H1 (cell line): ENCODE results near the gene SVOPL. TPM values are rescaled to one million over a fixed set of nuclear protein-coding genes. Genes with fewer than 3 reads are reported as not detected.

ENCODE experiments used
- CTCF ChIA-PET: fragments of 300-600 bp; sonication (Branson Sonifier 250); formaldehyde crosslinking; loops from one replicate; lab custom pipeline; 2021; ENCODE audit not compliant: partially characterized antibody; lab: Charles Lee
- POLR2A ChIA-PET: fragments of 300-600 bp; sonication (Branson Sonifier 250); formaldehyde crosslinking; loops from one replicate; lab custom pipeline; 2021; ENCODE audit warnings: inconsistent platforms; ENCODE audit not compliant: partially characterized antibody; lab: Charles Lee
- DNase-seq, 2 experiments: peaks; one replicate each; pipeline versions ENCODE4 v3.0.0 to v3.0.0-alpha.2; 2010 to 2022; ENCODE audit warnings: low spot score in 2 of 2, low read depth in 1 of 2, mixed read lengths in 1 of 2
- FAIRE-seq: peaks from 2 replicates; lab custom pipeline; 2011; peaks lifted over from hg19 to GRCh38; lab: Jason Lieb, UNC
- H2AFZ ChIP-seq: 2 replicates; pipeline ENCODE4 v1.8.1; 2012; ENCODE audit warnings: low read length, inconsistent platforms
- H2AK5ac ChIP-seq: 2 replicates; pipeline ENCODE4 v1.6.1; 2013; ENCODE audit warnings: low read depth, low read length
- H2BK120ac ChIP-seq: replicated peaks from 2 replicates; pipeline ENCODE3; 2013; ENCODE audit warnings: low read depth, low read length, inconsistent platforms
- H2BK12ac ChIP-seq: 2 replicates; pipeline ENCODE4 v1.6.1; 2013; ENCODE audit warnings: low read depth, low read length
- H2BK15ac ChIP-seq: 2 replicates; pipeline ENCODE4 v1.6.1; 2013; ENCODE audit warnings: low read length
- H2BK20ac ChIP-seq: 2 replicates; pipeline ENCODE4 v1.6.1; 2013; ENCODE audit warnings: low read length
- H2BK5ac ChIP-seq: 2 replicates; pipeline ENCODE4 v1.6.1; 2013; ENCODE audit warnings: low read depth, low read length
- H3K14ac ChIP-seq: 2 replicates; pipeline ENCODE4 v1.6.1; 2013; ENCODE audit warnings: inconsistent platforms; ENCODE audit not compliant: insufficient read length
- H3K18ac ChIP-seq: 2 replicates; pipeline ENCODE4 v1.6.1; 2013; ENCODE audit warnings: low read length; ENCODE audit errors: extremely low read depth
- H3K23ac ChIP-seq: 2 replicates; pipeline ENCODE4 v1.6.1; 2013; ENCODE audit warnings: inconsistent platforms; ENCODE audit not compliant: insufficient read length
- H3K23me2 ChIP-seq: 2 replicates; pipeline ENCODE4 v1.6.1; 2013; ENCODE audit warnings: low read depth, low read length
- H3K27ac ChIP-seq: 2 replicates; pipeline ENCODE4 v1.6.1; 2011; ENCODE audit warnings: low read depth, low read length, inconsistent platforms
- H3K27me3 ChIP-seq, 4 experiments: replicated peaks in 1 of 4; 1 replicate in 1 of 4; 2 replicates in 3 of 4; pipeline versions ENCODE4 v1.6.1 to v1.8.1; 2011 to 2013; ENCODE audit warnings: low read length in 3 of 4, mild to moderate bottlenecking in 3 of 4, inconsistent platforms in 2 of 4, mixed read lengths in 2 of 4, moderate library complexity in 1 of 4; ENCODE audit not compliant: control insufficient read depth in 3 of 4, insufficient read depth in 3 of 4; ENCODE audit errors: extremely low read depth in 1 of 4
- H3K36me3 ChIP-seq, 4 experiments: 2 replicates each; pipeline versions ENCODE4 v1.6.1 to v1.8.1; 2011 to 2013; ENCODE audit warnings: mild to moderate bottlenecking in 4 of 4, low read length in 3 of 4, moderate library complexity in 2 of 4, control low read depth in 1 of 4, inconsistent platforms in 1 of 4; ENCODE audit not compliant: insufficient read depth in 4 of 4, control insufficient read depth in 2 of 4
- H3K4ac ChIP-seq: replicated peaks from 2 replicates; pipeline ENCODE3; 2013; ENCODE audit warnings: low read length, low read depth, mixed read lengths, inconsistent platforms; ENCODE audit not compliant: insufficient read length
- H3K4me1 ChIP-seq, 4 experiments: replicated peaks in 1 of 4; 1 replicate in 1 of 4; 2 replicates in 3 of 4; pipeline versions ENCODE4 v1.6.1 to v1.8.1; 2011 to 2013; ENCODE audit warnings: low read length in 3 of 4, inconsistent platforms in 2 of 4, mixed read lengths in 1 of 4; ENCODE audit not compliant: insufficient read depth in 4 of 4, control insufficient read depth in 3 of 4
- H3K4me2 ChIP-seq, 2 experiments: 2 replicates each; pipeline versions ENCODE4 v1.6.1 to v1.8.1; 2011 to 2013; ENCODE audit warnings: low read depth in 2 of 2, low read length in 2 of 2, control low read depth in 1 of 2, inconsistent platforms in 1 of 2, mild to moderate bottlenecking in 1 of 2; ENCODE audit not compliant: insufficient read depth in 1 of 2
- H3K4me3 ChIP-seq, 4 experiments: fragments of 200-600, 300-600 bp in 1 of 4; sonication (generic), shearing (Covaris generic), sonication (Bioruptor Twin) in 1 of 4; 2 replicates each; pipeline versions ENCODE4 v1.5.1 to v1.8.1; 2011 to 2016; ENCODE audit warnings: low read length in 4 of 4, low read depth in 3 of 4, control low read depth in 2 of 4, inconsistent platforms in 2 of 4, mild to moderate bottlenecking in 2 of 4, mixed read lengths in 1 of 4, moderate library complexity in 1 of 4; ENCODE audit not compliant: insufficient read depth in 2 of 4; ENCODE audit errors: extremely low read depth in 1 of 4
- H3K56ac ChIP-seq: replicated peaks from 2 replicates; pipeline ENCODE3; 2013; ENCODE audit warnings: low read depth, mild to moderate bottlenecking, mixed read lengths, low read length, inconsistent platforms; ENCODE audit not compliant: insufficient read length
- H3K79me1 ChIP-seq: 2 replicates; pipeline ENCODE4 v1.6.1; 2013; ENCODE audit warnings: low read depth, low read length, control low read depth
- H3K79me2 ChIP-seq, 2 experiments: 2 replicates each; pipeline versions ENCODE4 v1.6.1 to v1.8.1; 2012 to 2013; ENCODE audit warnings: low read length in 2 of 2, mild to moderate bottlenecking in 2 of 2, inconsistent platforms in 1 of 2; ENCODE audit not compliant: insufficient read depth in 2 of 2, control insufficient read depth in 1 of 2
- H3K9ac ChIP-seq, 4 experiments: replicated peaks in 1 of 4; 1 replicate in 1 of 4; 2 replicates in 3 of 4; pipeline versions ENCODE4 v1.6.1 to v1.8.1; 2011 to 2013; ENCODE audit warnings: low read depth in 3 of 4, low read length in 3 of 4, control low read depth in 2 of 4, mild to moderate bottlenecking in 2 of 4, moderate library complexity in 2 of 4, inconsistent platforms in 1 of 4; ENCODE audit errors: extremely low read depth in 1 of 4
- H3K9me3 ChIP-seq, 2 experiments: 2 replicates each; pipeline versions ENCODE4 v1.6.1 to v1.8.1; 2012 to 2013; ENCODE audit warnings: mild to moderate bottlenecking in 2 of 2, moderate library complexity in 2 of 2, control low read depth in 1 of 2, inconsistent platforms in 1 of 2, low read depth in 1 of 2, low read length in 1 of 2, mixed read lengths in 1 of 2; ENCODE audit not compliant: insufficient read depth in 2 of 2
- H4K20me1 ChIP-seq, 2 experiments: replicated peaks in 1 of 2; 2 replicates each; pipeline versions ENCODE3 to v1.8.1; 2011 to 2013; ENCODE audit warnings: inconsistent platforms in 2 of 2, low read length in 2 of 2, mild to moderate bottlenecking in 1 of 2; ENCODE audit not compliant: insufficient read depth in 2 of 2, control insufficient read depth in 1 of 2
- H4K5ac ChIP-seq: 2 replicates; pipeline ENCODE4 v1.6.1; 2013; ENCODE audit warnings: low read length, low read depth, mixed read lengths, inconsistent platforms; ENCODE audit not compliant: insufficient read length
- H4K8ac ChIP-seq: 2 replicates; pipeline ENCODE4 v1.8.0; 2013; ENCODE audit warnings: mild to moderate bottlenecking, moderate library complexity, low read length, inconsistent platforms; ENCODE audit not compliant: insufficient read depth; ENCODE audit errors: extremely low read depth
- H4K91ac ChIP-seq: replicated peaks from 2 replicates; pipeline ENCODE3; 2013; ENCODE audit warnings: low read length, mixed read lengths, inconsistent platforms; ENCODE audit not compliant: insufficient read length
- ATF2 ChIP-seq: IDR thresholded peaks from 2 replicates; pipeline ENCODE4 v1.6.1; 2012; ENCODE audit warnings: low read length, inconsistent platforms
- ATF3 ChIP-seq: IDR thresholded peaks from 2 replicates; pipeline ENCODE4 v1.6.1; 2011; ENCODE audit warnings: low read depth, mild to moderate bottlenecking, low read length; ENCODE audit not compliant: insufficient read depth
- CBX5 ChIP-seq: fragments of 300-800, 300-1000 bp; sonication (generic); IDR thresholded peaks from 2 replicates; pipeline ENCODE4 v1.7.1; 2016; ENCODE audit warnings: antibody characterized with exemption, low read length, low read depth
- CTBP2 ChIP-seq: IDR thresholded peaks from 2 replicates; pipeline ENCODE4 v1.7.0; 2011; ENCODE audit warnings: borderline replicate concordance, mild to moderate bottlenecking, moderate library complexity, mixed read lengths, low read length; ENCODE audit not compliant: insufficient read depth, insufficient read length
- JUN ChIP-seq: IDR thresholded peaks from 2 replicates; pipeline ENCODE4 v1.6.1; 2011; ENCODE audit warnings: low read depth, mild to moderate bottlenecking, improper control_type of control experiment, low read length
- RAD21 ChIP-seq, 2 experiments: IDR thresholded peaks in 1 of 2; conservative IDR thresholded peaks in 1 of 2; 2 replicates each; pipeline ENCODE4 v1.6.1; 2011; ENCODE audit warnings: low read depth in 2 of 2, low read length in 2 of 2, improper control_type of control experiment in 1 of 2, inconsistent platforms in 1 of 2, mild to moderate bottlenecking in 1 of 2, moderate library complexity in 1 of 2
- SAP30 ChIP-seq: fragments of 300-600 bp; sonication (generic); IDR thresholded peaks from 2 replicates; pipeline ENCODE4 v1.7.1; 2012; ENCODE audit warnings: low read length, moderate library complexity, mild to moderate bottlenecking, inconsistent platforms; ENCODE audit not compliant: insufficient read depth, insufficient replicate concordance
- SIX5 ChIP-seq: IDR thresholded peaks from 2 replicates; pipeline ENCODE4 v1.6.1; 2011; ENCODE audit warnings: mild to moderate bottlenecking, low read depth, low read length
- SP1 ChIP-seq: IDR thresholded peaks from 2 replicates; pipeline ENCODE4 v1.6.1; 2011; ENCODE audit warnings: low read depth, low read length
- SP4 ChIP-seq: IDR thresholded peaks from 2 replicates; pipeline ENCODE4 v1.6.1; 2012; ENCODE audit warnings: low read length, inconsistent platforms
- YY1 ChIP-seq: IDR thresholded peaks from 2 replicates; pipeline ENCODE4 v1.6.1; 2011; ENCODE audit warnings: low read depth, mild to moderate bottlenecking, low read length
- WGBS, 2 experiments: shearing (Covaris generic) in 1 of 2; methylation state at CpG; one replicate each; pipeline versions ENCODE4 v1.1.6 to v1.1.7; 2013 to 2015; ENCODE audit warnings: low lambda C conversion rate in 2 of 2, mixed read lengths in 2 of 2, inconsistent platforms in 1 of 2, low coverage in 1 of 2, missing lambda C conversion rate in 1 of 2; ENCODE audit not compliant: insufficient replicate concordance in 2 of 2, insufficient coverage in 1 of 2, insufficient read length in 1 of 2; ENCODE audit errors: extremely low coverage in 1 of 2, missing lambda C conversion rate in 1 of 2; 5-methylcytosine and 5-hydroxymethylcytosine counted together
- polyA plus RNA-seq, 7 experiments: library from polyadenylated mRNA; depleted of rRNA in 3 of 7; stranded (reverse) in 5 of 7; unstranded in 2 of 7; fragments of >200 nt in 5 of 7; fragments of 200-250 nt in 2 of 7; gene quantifications; 1 replicate in 5 of 7; 2 replicates in 1 of 7; 4 replicates in 1 of 7; pipeline versions ENCODE4 v1.2.1 to v1.2.3, GENCODE V29; 2011 to 2013; ENCODE audit warnings: missing spikeins in 2 of 7, mixed read lengths in 2 of 7
- total RNA-seq: library from RNA; stranded (reverse); fragmentation: NEBNext Ultra II Directional; extraction: Animal tissue kit (Norgen Biotek cat#: 25700); gene quantifications from 2 replicates; pipeline ENCODE4 v1.2.1, GENCODE V29; 2021

SVOPL gene
- total and polyA plus RNA-seq, 2 of the 8 experiments (the other 6 are each of a cell fraction or from before 2014, with no cell fraction given): 1.1 to 1.4 TPM

- H3K4ac ChIP-seq: no peak overlapping the region
- no peak overlapping the region for H4K5ac ChIP-seq
- H4K20me1 ChIP-seq: no peaks in the 10 kb centered on the region
- H3K4me3 ChIP-seq: no peak overlapping the region
- H3K27ac ChIP-seq: no peak overlapping the region
- H2BK120ac ChIP-seq: no peak overlapping the region
- H2AFZ ChIP-seq: no peak overlapping the region
- H4K91ac ChIP-seq: no peak overlapping the region
- H3K18ac ChIP-seq: no peak overlapping the region
- no peaks in the 10 kb centered on the region for H3K23me2 ChIP-seq
- peaks cover 0 to 3% (median 0%) of the 10 kb centered on the region in 4 experiments; a peak in 1 of 8 replicates for H3K36me3 ChIP-seq
- FAIRE-seq (no peak), DNase-seq (no peak)
- H2AK5ac ChIP-seq: no peak overlapping the region
- no peaks in the 10 kb centered on the region for H3K27me3 ChIP-seq
- H3K14ac ChIP-seq: no peak overlapping the region
- H3K4me2 ChIP-seq: no peak overlapping the region
- H3K23ac ChIP-seq: no peak overlapping the region
- no peaks in the 10 kb centered on the region; a peak in 1 of 7 replicates for H3K4me1 ChIP-seq
- no peaks in the 10 kb centered on the region for H3K79me1 ChIP-seq
- H4K8ac ChIP-seq: no peak overlapping the region
- H3K9ac ChIP-seq: no peak overlapping the region
- no peak overlapping the region for H2BK12ac ChIP-seq
- H2BK5ac ChIP-seq: no peak overlapping the region
- H3K56ac ChIP-seq: no peak overlapping the region
- H3K79me2 ChIP-seq: no peaks in the 10 kb centered on the region
- H2BK20ac ChIP-seq: no peak overlapping the region
- H2BK15ac ChIP-seq: no peak overlapping the region
- WGBS, 2 experiments: 88% methylated on average over 5 of the region's 5 CpGs; no CpG with 5 or more reads in 1 of the 2 experiments
- peaks cover under 1 to 5% of the 10 kb centered on the region in 2 experiments; a peak in 2 of 4 replicates for H3K9me3 ChIP-seq
- POLR2A ChIA-PET: no interaction called here
- CTCF ChIA-PET: interaction anchor here (0.6 to 1.8 kb wide), 5 partner anchors 23 to 846 kb away, joined by 3 to 7 read pairs (median 4); no protein-coding TSS in a partner anchor
- no peak for TF ChIP-seq JUN
- TF ChIP-seq SP1: no peak
- no peak for TF ChIP-seq CBX5
- no peak for TF ChIP-seq YY1
- TF ChIP-seq SAP30: no peak
- no peak for TF ChIP-seq CTBP2
- no peak for TF ChIP-seq SP4
- TF ChIP-seq RAD21 (IDR thresholded peaks at IDR 0.05 in 1 of 2, conservative IDR thresholded peaks at IDR 0.05 in 1 of 2; ENCODE audit: low read depth in 2 of 2, low read length in 2 of 2): no peak
- TF ChIP-seq ATF3: no peak
- TF ChIP-seq ATF2: no peak
- TF ChIP-seq SIX5: no peak
Measured at GRCh38 chr7:138649506-138649905, 51.7 kb downstream of the SVOPL start.
